ENCODE measurements around the gene SLAMF9.

Gene SLAMF9

GRCh38 chr1:159942632-159943277, 11.3 kb downstream of the SLAMF9 start:
- Histone ChIP-seq H3K9ac (ENCODE audit: low read length) (no peak overlapping the region), H3K4me3 (ENCODE audit: low read length) (no peak overlapping the region), H3K27me3 (ENCODE audit: control insufficient read depth, insufficient read depth, low read length) (no peaks in the 10 kb centered on the region), H3K36me3 (ENCODE audit: control insufficient read depth, insufficient read depth, low read length) (no peaks in the 10 kb centered on the region), H3K27ac (ENCODE audit: low read depth, low read length) (no peak overlapping the region), H3K4me1 (ENCODE audit: control insufficient read depth, insufficient read depth, low read length) (peaks cover 2% of the 10 kb centered on the region)

- Histone ChIP-seq H3K27ac (ENCODE audit: low read depth, low read length) (no peak overlapping the region), H3K4me3 (ENCODE audit: low read length) (no peak overlapping the region), H3K4me1 (ENCODE audit: control insufficient read depth, insufficient read depth, low read length) (peaks cover 2% of the 10 kb centered on the region), H3K27me3 (ENCODE audit: control insufficient read depth, insufficient read depth, low read length) (no peaks in the 10 kb centered on the region), H3K36me3 (ENCODE audit: control insufficient read depth, insufficient read depth, low read length) (no peaks in the 10 kb centered on the region), H3K9ac (ENCODE audit: low read length) (no peak overlapping the region)
Measured at GRCh38 chr1:159941591-159942560, 12.2 kb downstream of the SLAMF9 start.

DNA sequence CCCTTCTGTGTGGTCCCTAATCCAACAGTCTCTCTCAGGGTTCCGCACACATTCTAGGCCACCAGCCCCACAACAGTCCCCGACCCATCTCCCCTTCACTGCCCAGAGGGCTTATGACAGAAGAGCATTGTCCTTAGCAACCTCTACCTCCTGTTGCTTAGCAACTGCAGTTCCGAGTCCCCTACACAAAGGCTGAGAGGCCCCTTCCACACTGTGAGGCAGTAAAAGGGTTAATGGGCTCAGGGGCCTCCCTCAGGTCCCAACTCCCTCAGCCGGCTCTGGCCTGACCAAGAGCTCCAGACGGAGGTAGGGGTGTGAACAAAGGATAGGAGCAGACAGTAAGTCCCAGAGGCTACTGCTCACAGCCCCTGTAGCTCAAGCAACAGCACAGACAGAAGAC, 12.9 kb downstream of the SLAMF9 start:
- H3K27me3 ChIP-seq (ENCODE audit: control insufficient read depth, insufficient read depth, low read length) = no peaks in the 10 kb centered on the region
- no peak overlapping the region for H3K9ac ChIP-seq (ENCODE audit: low read length)
- H3K4me3 ChIP-seq (ENCODE audit: low read length) = no peak overlapping the region
- H3K36me3 ChIP-seq (ENCODE audit: control insufficient read depth, insufficient read depth, low read length) = no peaks in the 10 kb centered on the region
- peaks cover 2% of the 10 kb centered on the region for H3K4me1 ChIP-seq (ENCODE audit: control insufficient read depth, insufficient read depth, low read length)
- H3K27ac ChIP-seq (ENCODE audit: low read depth, low read length) = no peak overlapping the region

DNA sequence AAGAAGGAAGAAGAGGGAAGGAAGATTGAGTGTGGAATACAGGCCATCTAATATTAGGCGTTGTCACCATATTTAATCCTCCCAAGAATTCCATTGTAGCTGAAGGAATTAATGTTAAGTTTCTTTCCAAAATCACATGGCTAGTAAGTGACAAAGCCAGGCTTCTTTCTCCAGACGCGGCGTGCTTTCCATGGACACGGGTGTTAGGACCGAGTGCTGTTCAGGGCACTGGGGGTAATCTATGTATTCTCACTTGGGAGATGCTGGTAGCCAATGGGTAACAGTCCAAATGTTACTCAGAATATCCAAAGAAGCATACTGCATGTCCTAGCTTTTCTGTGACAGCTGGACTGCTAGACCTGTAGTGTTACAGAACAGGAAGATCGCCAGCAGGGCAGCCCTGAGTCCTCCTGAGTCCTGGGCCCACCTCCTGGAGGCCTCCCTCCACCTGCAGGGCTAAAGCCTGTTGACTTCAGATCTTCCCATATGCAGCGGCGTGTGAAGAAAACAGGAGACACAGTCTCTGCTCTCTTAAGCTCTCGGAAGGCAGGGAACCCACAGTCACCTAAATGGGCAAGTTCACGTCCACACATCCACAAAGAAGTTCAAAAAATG, 13.9 kb downstream of the SLAMF9 start:
- H3K36me3 ChIP-seq (ENCODE audit: control insufficient read depth, insufficient read depth, low read length) = no peaks in the 10 kb centered on the region
- H3K4me1 ChIP-seq (ENCODE audit: control insufficient read depth, insufficient read depth, low read length) = peaks cover under 1% of the 10 kb centered on the region
- no peak overlapping the region for H3K9ac ChIP-seq (ENCODE audit: low read length)
- H3K27me3 ChIP-seq (ENCODE audit: control insufficient read depth, insufficient read depth, low read length) = no peaks in the 10 kb centered on the region
- H3K27ac ChIP-seq (ENCODE audit: low read depth, low read length) = no peak overlapping the region
- H3K4me3 ChIP-seq (ENCODE audit: low read length) = no peak overlapping the region

DNA sequence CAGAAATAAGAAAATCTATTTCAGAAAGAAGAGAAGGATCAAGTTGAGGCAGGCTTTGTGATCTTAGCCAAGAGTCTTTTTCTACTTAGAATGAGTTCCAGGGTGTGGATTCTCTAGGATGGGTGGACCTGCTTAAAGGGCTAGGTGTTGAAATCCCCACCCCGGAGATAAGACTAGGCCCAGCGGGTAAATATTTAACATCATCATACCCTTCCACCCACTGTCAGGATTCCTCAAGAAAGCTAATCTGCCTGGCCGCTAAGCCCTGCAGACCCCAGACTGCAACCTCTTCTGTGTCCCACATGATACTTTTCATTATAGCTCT, 14.4 kb downstream of the SLAMF9 start:
- Histone ChIP-seq H3K9ac (ENCODE audit: low read length) (no peak overlapping the region), H3K4me1 (ENCODE audit: control insufficient read depth, insufficient read depth, low read length) (no peaks in the 10 kb centered on the region), H3K36me3 (ENCODE audit: control insufficient read depth, insufficient read depth, low read length) (no peaks in the 10 kb centered on the region), H3K27ac (ENCODE audit: low read depth, low read length) (no peak overlapping the region), H3K4me3 (ENCODE audit: low read length) (no peak overlapping the region), H3K27me3 (ENCODE audit: control insufficient read depth, insufficient read depth, low read length) (no peaks in the 10 kb centered on the region)

DNA sequence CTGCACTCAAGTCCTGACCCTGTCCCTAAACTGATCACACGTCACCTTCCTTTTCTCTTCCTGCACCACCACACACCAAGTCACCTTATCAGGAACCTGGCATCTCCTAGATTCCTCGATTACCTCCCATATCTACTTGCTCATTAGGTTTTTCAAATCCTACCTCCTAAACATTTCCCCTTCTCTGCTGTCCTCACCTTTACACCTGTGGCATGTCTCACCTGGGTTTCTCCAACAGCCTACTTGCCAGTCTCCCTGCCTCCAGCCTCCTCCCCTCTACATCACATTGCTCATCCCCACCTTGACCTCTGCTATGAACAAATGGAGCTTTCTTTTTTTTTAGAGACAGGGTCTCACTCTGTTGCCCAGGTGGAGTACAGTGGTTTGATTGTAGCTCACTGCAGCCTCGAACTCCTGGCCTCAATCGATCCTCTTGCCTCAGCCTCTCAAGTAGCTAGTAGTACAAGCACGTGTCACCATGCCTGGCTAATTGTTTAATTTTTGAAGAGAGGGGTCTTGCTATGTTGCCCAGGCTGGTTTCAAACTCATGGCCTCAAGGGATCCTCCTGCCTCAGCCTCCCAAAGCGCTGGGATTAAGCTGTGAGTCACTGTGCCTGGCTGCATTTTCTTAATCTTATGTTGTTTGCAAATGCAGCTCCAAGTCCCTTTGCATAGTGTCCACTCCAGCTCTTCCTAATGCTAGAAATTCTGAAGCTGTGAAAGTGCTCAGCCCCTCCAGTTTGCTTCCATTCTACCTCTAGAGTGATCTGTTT, 14.9 kb downstream of the SLAMF9 start:
- Histone ChIP-seq H3K4me3 (ENCODE audit: low read length) (no peak overlapping the region), H3K27me3 (ENCODE audit: control insufficient read depth, insufficient read depth, low read length) (no peaks in the 10 kb centered on the region), H3K27ac (ENCODE audit: low read depth, low read length) (no peak overlapping the region), H3K4me1 (ENCODE audit: control insufficient read depth, insufficient read depth, low read length) (no peaks in the 10 kb centered on the region), H3K36me3 (ENCODE audit: control insufficient read depth, insufficient read depth, low read length) (no peaks in the 10 kb centered on the region), H3K9ac (ENCODE audit: low read length) (no peak overlapping the region)

- Histone ChIP-seq H3K27ac (ENCODE audit: low read depth, low read length) (no peak overlapping the region), H3K4me1 (ENCODE audit: control insufficient read depth, insufficient read depth, low read length) (no peaks in the 10 kb centered on the region), H3K27me3 (ENCODE audit: control insufficient read depth, insufficient read depth, low read length) (no peaks in the 10 kb centered on the region), H3K36me3 (ENCODE audit: control insufficient read depth, insufficient read depth, low read length) (no peaks in the 10 kb centered on the region), H3K4me3 (ENCODE audit: low read length) (no peak overlapping the region), H3K9ac (ENCODE audit: low read length) (no peak overlapping the region)
Measured at GRCh38 chr1:159938211-159938852, 15.7 kb downstream of the SLAMF9 start.

GRCh38 chr1:159937054-159937750, 16.8 kb downstream of the SLAMF9 start:
- Histone ChIP-seq H3K4me1 (ENCODE audit: control insufficient read depth, insufficient read depth, low read length) (no peaks in the 10 kb centered on the region), H3K4me3 (ENCODE audit: low read length) (no peak overlapping the region), H3K36me3 (ENCODE audit: control insufficient read depth, insufficient read depth, low read length) (no peaks in the 10 kb centered on the region), H3K9ac (ENCODE audit: low read length) (no peak overlapping the region), H3K27ac (ENCODE audit: low read depth, low read length) (no peak overlapping the region), H3K27me3 (ENCODE audit: control insufficient read depth, insufficient read depth, low read length) (no peaks in the 10 kb centered on the region)

DNA sequence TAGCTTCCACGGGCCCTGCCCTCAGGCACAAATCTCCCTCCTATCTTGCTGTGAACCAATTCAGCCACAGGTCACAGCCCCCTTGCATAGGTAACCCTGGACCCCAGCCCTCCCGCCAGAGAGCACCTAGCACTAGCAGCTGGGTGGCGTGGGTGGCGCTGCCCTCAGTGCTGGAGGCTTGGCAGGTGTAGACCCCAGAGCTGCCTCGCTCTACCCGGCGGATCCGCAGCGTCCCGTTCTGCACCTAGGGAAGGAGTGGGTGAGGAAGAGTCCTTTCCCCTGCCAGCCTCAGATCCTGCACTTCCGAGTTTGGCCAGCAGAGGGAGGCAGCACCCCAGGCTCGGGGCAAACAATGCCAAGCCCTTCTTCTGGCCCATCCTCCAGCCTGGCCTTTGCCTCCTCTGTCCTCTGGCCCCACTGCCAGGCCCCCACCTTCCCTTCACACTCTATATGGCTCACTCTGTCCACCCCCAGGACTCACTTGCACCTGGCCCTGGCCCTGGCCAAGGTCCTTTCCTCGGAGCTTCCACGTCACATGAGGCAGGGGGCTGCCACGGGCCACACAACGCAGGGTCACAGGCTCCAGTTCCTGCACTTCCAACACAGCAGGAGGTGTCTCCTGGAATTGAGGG, 17.6 kb downstream of the SLAMF9 start:
- H3K27me3 ChIP-seq (ENCODE audit: control insufficient read depth, insufficient read depth, low read length) = no peaks in the 10 kb centered on the region
- H3K9ac ChIP-seq (ENCODE audit: low read length) = no peak overlapping the region
- no peaks in the 10 kb centered on the region for H3K36me3 ChIP-seq (ENCODE audit: control insufficient read depth, insufficient read depth, low read length)
- no peaks in the 10 kb centered on the region for H3K4me1 ChIP-seq (ENCODE audit: control insufficient read depth, insufficient read depth, low read length)
- H3K4me3 ChIP-seq (ENCODE audit: low read length) = no peak overlapping the region
- no peak overlapping the region for H3K27ac ChIP-seq (ENCODE audit: low read depth, low read length)

- H3K36me3 ChIP-seq (ENCODE audit: control insufficient read depth, insufficient read depth, low read length) = no peaks in the 10 kb centered on the region
- no peaks in the 10 kb centered on the region for H3K27me3 ChIP-seq (ENCODE audit: control insufficient read depth, insufficient read depth, low read length)
- no peak overlapping the region for H3K4me3 ChIP-seq (ENCODE audit: low read length)
- no peak overlapping the region for H3K27ac ChIP-seq (ENCODE audit: low read depth, low read length)
- H3K9ac ChIP-seq (ENCODE audit: low read length) = no peak overlapping the region
- no peaks in the 10 kb centered on the region for H3K4me1 ChIP-seq (ENCODE audit: control insufficient read depth, insufficient read depth, low read length)
Measured at GRCh38 chr1:159935719-159936272, 18.2 kb downstream of the SLAMF9 start.

- Histone ChIP-seq H3K27me3 (ENCODE audit: control insufficient read depth, insufficient read depth, low read length) (no peaks in the 10 kb centered on the region), H3K9ac (ENCODE audit: low read length) (no peak overlapping the region), H3K4me1 (ENCODE audit: control insufficient read depth, insufficient read depth, low read length) (no peaks in the 10 kb centered on the region), H3K27ac (ENCODE audit: low read depth, low read length) (no peak overlapping the region), H3K36me3 (ENCODE audit: control insufficient read depth, insufficient read depth, low read length) (no peaks in the 10 kb centered on the region), H3K4me3 (ENCODE audit: low read length) (no peak overlapping the region)
Measured at GRCh38 chr1:159935305-159935704, 18.7 kb downstream of the SLAMF9 start.

All from rectal smooth muscle tissue (tissue), 1 donor.